ENCODE data around the gene NFIA. TPM values are rescaled to one million over a fixed set of nuclear protein-coding genes. Genes with fewer than 3 reads are reported as not detected.
A peak's percentile ranks its signal among the peaks of the same experiment; 100 is the strongest.

The NFIA gene
- total and polyA plus RNA-seq, 2 donors (not counting 1 experiment from before 2014, with no cell fraction given): 5.4 to 11.0 TPM

DNA sequence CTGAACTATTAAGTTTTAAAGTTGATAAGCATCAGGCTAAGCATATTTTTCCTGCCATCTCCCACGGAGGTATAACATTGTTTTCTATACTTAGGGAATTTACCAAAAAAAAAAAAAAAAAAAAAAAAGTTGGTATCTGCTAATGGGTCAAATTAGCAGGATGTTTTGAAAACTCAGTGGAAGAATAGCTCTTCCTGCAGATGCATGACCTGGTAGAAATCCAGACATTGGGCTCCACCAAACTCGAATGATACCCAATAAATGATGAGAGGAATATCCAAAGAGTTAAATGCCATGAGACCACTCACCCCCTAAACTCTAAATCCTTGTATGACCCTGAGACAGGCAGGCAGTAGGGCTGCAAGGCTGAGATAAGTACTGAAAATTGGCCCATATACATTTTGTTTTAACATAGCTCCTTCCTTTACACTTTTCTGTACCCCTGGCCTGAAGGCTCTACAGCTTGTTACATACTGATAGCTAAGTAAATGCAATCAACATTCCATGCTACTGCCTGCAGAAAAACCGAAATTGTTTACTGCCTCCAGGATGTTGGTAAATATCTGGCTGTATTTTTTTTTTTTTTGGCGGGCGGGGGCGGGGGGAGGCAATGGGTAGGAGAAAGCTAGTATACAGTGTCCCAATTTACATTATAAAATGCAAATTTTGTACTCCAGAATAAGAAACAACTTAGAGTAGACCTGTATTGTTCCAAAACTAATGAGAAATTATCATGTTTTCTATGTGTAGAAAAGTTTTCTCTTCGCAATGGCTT, 57.6 kb downstream of the NFIA start:
- H3K4me2 ChIP-seq (ENCODE audit: extremely low read depth, insufficient read depth, low read length): no peak overlapping the region
- TF ChIP-seq EZH2 (IDR thresholded peaks at IDR 0.05; ENCODE audit: low read length, missing control alignments) (no peak), CTCF (conservative IDR thresholded peaks at IDR 0.05 in 1 of 2, IDR thresholded peaks at IDR 0.05 in 1 of 2; ENCODE audit: low read depth in 1 of 2, low read length in 2 of 2) (no peak)
- no peak for DNase-seq (ENCODE audit: low read depth in 2 of 2)
- no peak overlapping the region for H3K9ac ChIP-seq (ENCODE audit: insufficient read depth, low read length)
- H3K36me3 ChIP-seq (ENCODE audit: control insufficient read depth, insufficient read depth, low read length): no peaks in the 10 kb centered on the region
- no peaks in the 10 kb centered on the region for H4K20me1 ChIP-seq (ENCODE audit: control insufficient read depth, extremely low read depth, insufficient read depth, low read length)
- H3K4me1 ChIP-seq (ENCODE audit: control insufficient read depth, extremely low read depth, insufficient read depth, low read length): peaks cover 15% of the 10 kb centered on the region
- no peaks in the 10 kb centered on the region for H3K27me3 ChIP-seq (ENCODE audit: control insufficient read depth, insufficient read depth, low read length)
- no peaks in the 10 kb centered on the region for H3K9me3 ChIP-seq (ENCODE audit: control insufficient read depth, insufficient read depth, low read depth, low read length)
- H3K4me3 ChIP-seq (replicated peaks in 1 of 4; ENCODE audit: control extremely low read depth in 1 of 4, insufficient read depth in 1 of 4, low read depth in 3 of 4, low read length in 4 of 4): no peak overlapping the region
- H3K27ac ChIP-seq (ENCODE audit: insufficient read depth, low read length): no peak overlapping the region
- no peaks in the 10 kb centered on the region for H3K79me2 ChIP-seq (ENCODE audit: control insufficient read depth, insufficient read depth, low read length)
- H2AFZ ChIP-seq (ENCODE audit: low read length): no peak overlapping the region

DNA sequence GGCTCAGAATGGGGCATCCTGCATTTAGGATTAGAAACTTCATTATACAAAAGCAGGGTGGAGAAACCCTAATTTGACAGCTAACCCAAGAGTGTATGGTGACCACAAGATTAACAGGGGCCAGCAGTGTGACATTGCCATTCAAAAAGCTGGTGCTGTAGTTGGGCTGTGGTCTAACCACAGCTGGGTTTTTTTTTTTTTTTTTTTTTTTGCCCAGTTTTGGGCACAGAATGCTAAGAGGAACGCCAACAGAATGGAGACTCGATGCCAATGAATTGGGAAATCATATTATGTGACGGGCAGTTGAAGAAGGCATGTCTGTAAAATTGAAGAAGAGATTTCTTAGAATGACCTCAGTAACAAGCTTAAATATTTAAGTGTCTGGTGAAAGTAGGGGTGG, 58.4 kb downstream of the NFIA start:
- no peak for TF ChIP-seq CTCF (conservative IDR thresholded peaks at IDR 0.05 in 1 of 2, IDR thresholded peaks at IDR 0.05 in 1 of 2; ENCODE audit: low read depth in 1 of 2, low read length in 2 of 2)
- no peak for TF ChIP-seq EZH2 (IDR thresholded peaks at IDR 0.05; ENCODE audit: low read length, missing control alignments)
- Histone ChIP-seq H3K4me2 (ENCODE audit: extremely low read depth, insufficient read depth, low read length) (peak overlapping the region; percentile 57), H3K4me3 (replicated peaks in 1 of 4; ENCODE audit: control extremely low read depth in 1 of 4, insufficient read depth in 1 of 4, low read depth in 3 of 4, low read length in 4 of 4) (no peak overlapping the region), H3K9me3 (ENCODE audit: control insufficient read depth, insufficient read depth, low read depth, low read length) (no peaks in the 10 kb centered on the region), H3K36me3 (ENCODE audit: control insufficient read depth, insufficient read depth, low read length) (no peaks in the 10 kb centered on the region), H3K27me3 (ENCODE audit: control insufficient read depth, insufficient read depth, low read length) (no peaks in the 10 kb centered on the region), H3K79me2 (ENCODE audit: control insufficient read depth, insufficient read depth, low read length) (no peaks in the 10 kb centered on the region), H3K4me1 (ENCODE audit: control insufficient read depth, extremely low read depth, insufficient read depth, low read length) (peaks cover 15% of the 10 kb centered on the region), H2AFZ (ENCODE audit: low read length) (no peak overlapping the region), H4K20me1 (ENCODE audit: control insufficient read depth, extremely low read depth, insufficient read depth, low read length) (no peaks in the 10 kb centered on the region), H3K9ac (ENCODE audit: insufficient read depth, low read length) (no peak overlapping the region), H3K27ac (ENCODE audit: insufficient read depth, low read length) (no peak overlapping the region)
- DNase-seq (ENCODE audit: low read depth in 2 of 2): no peak

GRCh38 chr1:61141288-61142042, 59.1 kb downstream of the NFIA start:
- Histone ChIP-seq H3K4me2 (ENCODE audit: extremely low read depth, insufficient read depth, low read length) (peak overlapping the region; percentile 57), H3K9ac (ENCODE audit: insufficient read depth, low read length) (no peak overlapping the region), H4K20me1 (ENCODE audit: control insufficient read depth, extremely low read depth, insufficient read depth, low read length) (no peaks in the 10 kb centered on the region), H3K79me2 (ENCODE audit: control insufficient read depth, insufficient read depth, low read length) (no peaks in the 10 kb centered on the region), H3K9me3 (ENCODE audit: control insufficient read depth, insufficient read depth, low read depth, low read length) (no peaks in the 10 kb centered on the region), H2AFZ (ENCODE audit: low read length) (no peak overlapping the region), H3K4me3 (replicated peaks in 1 of 4; ENCODE audit: control extremely low read depth in 1 of 4, insufficient read depth in 1 of 4, low read depth in 3 of 4, low read length in 4 of 4) (no peak overlapping the region), H3K27ac (ENCODE audit: insufficient read depth, low read length) (no peak overlapping the region), H3K36me3 (ENCODE audit: control insufficient read depth, insufficient read depth, low read length) (no peaks in the 10 kb centered on the region), H3K4me1 (ENCODE audit: control insufficient read depth, extremely low read depth, insufficient read depth, low read length) (peaks cover 15% of the 10 kb centered on the region), H3K27me3 (ENCODE audit: control insufficient read depth, insufficient read depth, low read length) (no peaks in the 10 kb centered on the region)
- peak; percentile 35 to 64 for DNase-seq (ENCODE audit: low read depth in 2 of 2)
- TF ChIP-seq CTCF (conservative IDR thresholded peaks at IDR 0.05 in 1 of 2, IDR thresholded peaks at IDR 0.05 in 1 of 2; ENCODE audit: low read depth in 1 of 2, low read length in 2 of 2) (no peak), EZH2 (IDR thresholded peaks at IDR 0.05; ENCODE audit: low read length, missing control alignments) (no peak)

Measured in fibroblast of lung (primary cell).